Left lobe of liver (tissue), 2 donors: ENCODE results near the gene VEGFA. TPM values are rescaled to one million over a fixed set of nuclear protein-coding genes. Genes with fewer than 3 reads are reported as not detected.

Source experiments
- ATAC-seq: fragments of 200-7000 bp; cut with Tn5 transposase; one replicate; pipeline ENCODE4 v1.9.1; 2020; ENCODE audit warnings: mild to moderate bottlenecking, moderate library complexity
- DNase-seq: peaks from one replicate; pipeline ENCODE4 v3.0.0-alpha.2; 2020; ENCODE audit warnings: low spot score
- total RNA-seq: library from RNA; stranded (reverse); gene quantifications from one replicate; pipeline ENCODE4 v1.2.1, GENCODE V29; 2021
- donor health status: DM: no; HTN: no; CAD: no; lungs with moderate emphysema.
- donor health status: DM: no; HTN: yes; CAD: no.

Gene VEGFA
- total RNA-seq, 1 donor from 2014 or later, result 135 TPM

DNA sequence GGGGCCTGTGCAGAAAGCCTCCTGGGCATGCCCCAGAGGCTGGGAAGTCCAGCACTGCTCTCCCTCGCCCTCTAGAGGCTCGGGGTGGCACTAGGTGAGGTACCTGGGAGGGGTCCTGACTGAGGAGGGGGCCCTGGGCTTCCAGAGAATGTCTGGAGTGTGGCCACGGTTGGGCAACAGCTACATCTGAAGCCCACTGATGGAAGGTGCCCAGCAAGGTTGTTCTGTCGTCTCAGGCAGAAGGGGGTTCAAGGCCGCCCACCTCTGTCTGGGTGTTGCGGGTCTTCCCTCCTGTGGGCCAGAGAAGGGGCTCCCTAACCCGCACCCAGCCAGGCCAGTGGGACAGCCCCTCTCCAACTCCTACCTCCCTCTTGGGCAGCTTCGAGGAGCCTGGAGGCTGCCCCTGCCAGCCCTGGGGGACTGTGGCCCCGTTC lies 11.4 kb upstream of the VEGFA start:
- DNase-seq (no peak), ATAC-seq (peak; percentile 70)

DNA sequence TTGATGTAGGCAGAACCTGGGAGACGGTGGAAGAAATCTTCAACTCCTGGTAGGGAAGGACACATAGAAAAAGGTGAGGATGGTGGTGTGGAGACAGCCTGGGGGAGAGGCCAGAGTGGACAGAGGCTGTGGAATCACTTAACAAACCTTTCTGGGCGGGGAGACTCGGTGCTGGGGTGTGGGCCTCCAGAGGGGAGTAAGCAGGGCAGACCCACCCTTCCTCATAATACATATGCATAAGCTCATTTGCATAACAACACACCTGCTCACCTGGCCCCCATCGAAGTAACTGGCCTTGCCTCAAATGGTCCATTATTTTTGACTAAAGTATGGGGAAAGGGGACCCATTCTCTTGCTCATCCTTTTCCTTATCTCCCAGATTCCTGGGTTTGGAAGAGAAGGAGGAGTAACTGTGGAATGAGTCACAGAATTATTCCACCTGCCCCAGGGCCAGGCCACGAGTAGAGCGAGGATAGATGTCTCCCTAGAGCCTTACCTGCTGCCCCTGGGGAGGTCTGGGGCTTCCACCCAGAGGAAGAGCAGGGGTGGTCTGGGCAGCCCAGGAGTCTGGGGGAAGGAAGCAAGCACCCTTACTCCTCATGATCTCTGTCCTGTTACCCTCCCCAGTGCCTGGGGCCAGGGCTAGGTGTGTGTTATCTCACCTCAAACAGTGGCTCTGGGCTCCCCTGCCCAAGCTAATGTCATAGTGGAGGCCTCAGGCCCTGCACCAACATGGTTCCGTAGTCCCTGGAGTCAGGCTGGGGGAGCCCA lies 10.7 kb upstream of the VEGFA start:
- DNase-seq (no peak), ATAC-seq (no peak)

GRCh38 chr6:43759907-43760206 lies 10.2 kb upstream of the VEGFA start:
- no peak for ATAC-seq

GRCh38 chr6:43760210-43761168 lies 9.5 kb upstream of the VEGFA start:
- DNase-seq, result no peak
- no peak for ATAC-seq

More at GRCh38 chr6:43759907-43760206, 10.2 kb upstream of the VEGFA start:
- DNase-seq, result no peak

- DNase-seq (no peak), ATAC-seq (no peak)
Measured at GRCh38 chr6:43761666-43762409, 8.2 kb upstream of the VEGFA start.

GRCh38 chr6:43762410-43762768 lies 7.6 kb upstream of the VEGFA start:
- DNase-seq, result no peak
- no peak for ATAC-seq

DNA sequence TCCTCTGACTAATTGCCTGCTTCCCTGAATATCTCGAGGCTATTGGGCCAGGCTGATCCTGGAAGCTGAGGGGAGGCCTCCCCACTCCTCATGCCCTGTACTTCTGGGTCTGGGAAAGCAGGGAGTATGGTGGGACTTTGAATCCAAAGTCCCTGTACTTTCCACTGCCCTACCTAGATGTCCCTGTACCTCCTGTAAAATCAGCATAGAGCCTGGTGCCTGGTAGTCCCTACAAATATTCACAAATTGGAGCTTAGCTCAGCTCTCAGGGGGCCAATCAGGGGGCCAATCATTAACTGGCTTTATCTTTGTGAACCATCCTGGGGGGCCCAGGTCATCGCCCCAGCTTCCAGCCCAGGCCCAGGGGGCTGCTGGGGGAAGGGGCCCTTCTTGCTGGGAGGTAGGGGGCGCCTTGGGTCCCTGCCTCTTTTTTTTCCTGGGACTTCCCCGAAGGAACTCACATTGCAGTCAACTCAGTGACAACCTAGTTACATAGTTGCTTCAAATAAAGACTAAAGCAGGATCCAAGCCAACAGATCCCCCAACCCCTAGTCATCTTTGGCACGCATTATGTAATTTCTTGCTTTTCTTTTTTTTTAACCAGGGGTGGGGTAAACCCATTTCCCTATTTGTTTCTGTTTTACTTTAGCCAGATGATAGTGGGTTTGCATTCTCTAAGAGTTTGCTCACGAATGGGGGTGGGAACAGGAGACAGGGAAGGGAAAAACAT lies 6.9 kb upstream of the VEGFA start:
- DNase-seq, result no peak
- no peak for ATAC-seq

DNA sequence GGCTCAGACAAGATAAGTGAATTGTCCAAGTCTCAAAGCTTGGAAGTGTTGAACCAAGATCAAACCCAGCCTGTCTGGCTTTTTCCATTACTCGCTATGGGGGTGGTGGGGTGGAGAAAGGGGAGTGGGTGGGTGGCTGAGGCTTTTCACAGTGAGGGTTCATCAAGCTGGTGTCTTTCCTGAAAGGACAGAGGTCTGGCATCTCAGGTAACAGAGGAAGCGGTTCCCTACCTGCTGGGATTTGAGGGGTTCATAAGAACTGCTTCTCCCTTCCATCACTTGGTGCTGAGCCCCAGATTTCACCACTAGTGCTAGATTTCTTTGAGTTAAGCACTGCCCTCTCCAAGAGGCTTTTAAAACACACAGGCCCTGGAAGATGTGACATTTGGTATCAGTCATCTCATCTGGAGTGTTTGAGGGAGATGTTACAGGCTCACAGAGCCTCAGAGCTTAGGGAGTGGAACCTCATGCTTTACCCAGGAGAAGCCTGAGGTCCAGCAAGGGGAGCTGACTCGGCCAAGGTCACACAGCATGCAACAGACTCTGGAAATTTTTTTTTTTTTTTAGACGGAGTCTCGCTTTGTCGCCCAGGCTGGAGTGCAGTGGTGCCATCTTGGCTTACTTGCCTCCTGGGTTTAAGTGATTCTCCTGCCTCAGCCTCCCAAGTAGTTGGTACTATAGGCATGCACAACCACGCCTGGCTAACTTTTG lies 6.0 kb upstream of the VEGFA start:
- DNase-seq (no peak), ATAC-seq (no peak)

DNA sequence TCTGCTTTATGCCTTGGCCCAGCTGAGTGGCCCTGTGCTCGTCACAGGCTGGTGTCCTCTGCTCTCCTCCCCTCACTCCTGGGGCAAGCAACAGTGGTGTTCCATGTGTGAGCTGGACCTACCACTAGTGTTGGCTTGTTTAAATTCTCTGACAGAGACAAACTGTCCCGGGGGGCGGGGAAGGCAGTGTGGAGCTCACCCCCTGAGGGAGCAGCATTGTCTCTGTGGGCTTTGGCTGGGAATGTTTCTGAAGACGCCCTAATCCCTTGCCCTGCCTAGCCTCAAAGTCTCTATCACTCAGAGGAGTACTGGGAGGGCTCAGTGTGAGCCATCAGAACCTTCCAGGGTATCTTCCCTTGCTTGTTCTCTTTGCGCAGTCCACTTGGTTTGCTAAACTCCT lies 5.2 kb upstream of the VEGFA start:
- DNase-seq (no peak), ATAC-seq (no peak)

DNA sequence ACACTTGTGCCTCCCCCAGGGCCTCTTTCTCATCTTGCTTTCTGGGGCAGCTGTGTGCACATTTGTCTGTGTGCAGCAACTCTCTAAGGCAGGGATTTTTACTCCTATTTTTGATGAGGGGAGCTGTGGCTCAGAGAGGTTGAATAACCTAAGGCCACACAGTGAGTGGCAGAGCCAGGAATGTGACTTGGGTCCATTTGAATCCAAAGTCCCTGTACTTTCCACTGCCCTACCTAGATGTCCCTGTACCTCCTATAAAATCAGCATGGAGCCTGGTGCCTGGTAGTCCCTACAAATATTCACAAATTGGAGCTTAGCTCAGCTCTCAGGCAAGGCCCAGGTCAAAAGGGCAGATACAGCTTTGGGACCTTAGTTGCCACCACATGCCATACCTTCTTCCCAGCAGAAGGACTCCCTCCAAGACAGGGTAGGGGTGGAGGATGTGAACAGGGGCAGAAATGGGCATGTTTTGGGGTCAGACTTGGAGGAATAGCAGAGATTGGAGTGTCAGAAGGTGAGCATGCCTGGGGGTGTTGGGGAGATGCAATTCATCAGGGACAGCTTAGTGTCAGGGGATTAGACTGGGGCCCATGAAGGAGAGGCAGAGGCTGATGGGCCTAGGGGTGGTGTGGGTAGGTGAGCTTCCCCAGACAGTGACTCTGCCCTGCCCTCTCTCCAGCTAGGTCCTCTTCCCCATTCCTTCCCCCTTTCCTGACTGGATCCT lies 4.1 kb upstream of the VEGFA start:
- no peak for DNase-seq
- no peak for ATAC-seq

DNA sequence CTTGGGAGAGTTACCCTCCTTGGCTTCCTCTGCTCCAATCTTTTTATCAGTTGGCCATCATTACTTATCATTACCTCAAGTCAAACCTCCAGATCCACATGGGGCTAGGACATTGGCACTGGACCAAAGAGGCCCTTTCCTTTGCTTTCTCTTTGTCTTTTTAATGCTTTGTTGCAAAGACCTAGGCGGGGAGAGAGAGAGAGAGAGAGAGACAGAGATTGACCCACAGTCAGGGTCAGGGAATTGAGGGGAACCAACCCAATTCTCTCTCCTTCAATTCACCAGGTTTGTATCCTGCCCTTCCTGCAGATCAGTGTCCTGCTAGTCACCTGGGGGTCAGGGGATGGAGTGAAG lies 3.5 kb upstream of the VEGFA start:
- no peak for DNase-seq
- ATAC-seq, result no peak

DNA sequence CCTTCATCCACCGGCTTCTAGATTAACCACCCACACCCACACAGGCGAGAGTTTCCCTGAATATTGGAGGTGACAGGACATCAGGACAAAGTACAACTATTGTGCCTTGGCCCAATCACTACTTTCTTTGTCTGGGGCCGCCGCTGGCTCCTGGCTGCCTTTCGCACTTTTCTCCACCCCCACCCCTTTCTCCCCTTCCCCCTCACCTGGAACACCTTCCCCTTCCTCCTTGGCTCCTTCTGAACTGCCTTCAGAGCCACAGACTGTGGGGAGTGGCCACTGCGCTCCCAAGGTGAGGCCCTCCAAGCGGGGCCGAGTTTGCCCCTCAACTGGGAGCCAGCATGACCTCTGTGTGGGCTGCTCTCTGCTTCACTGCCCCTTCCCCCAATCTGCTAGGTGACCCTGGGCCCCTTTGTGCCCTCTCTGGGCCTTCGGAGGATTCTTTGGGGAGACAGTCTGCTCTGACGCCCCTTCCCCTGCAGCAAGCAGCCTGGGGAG lies 3.0 kb upstream of the VEGFA start:
- no peak for DNase-seq
- ATAC-seq, result no peak

- ATAC-seq, result no peak
- DNase-seq, result no peak
Measured at GRCh38 chr6:43767553-43768505, 2.2 kb upstream of the VEGFA start.

DNA sequence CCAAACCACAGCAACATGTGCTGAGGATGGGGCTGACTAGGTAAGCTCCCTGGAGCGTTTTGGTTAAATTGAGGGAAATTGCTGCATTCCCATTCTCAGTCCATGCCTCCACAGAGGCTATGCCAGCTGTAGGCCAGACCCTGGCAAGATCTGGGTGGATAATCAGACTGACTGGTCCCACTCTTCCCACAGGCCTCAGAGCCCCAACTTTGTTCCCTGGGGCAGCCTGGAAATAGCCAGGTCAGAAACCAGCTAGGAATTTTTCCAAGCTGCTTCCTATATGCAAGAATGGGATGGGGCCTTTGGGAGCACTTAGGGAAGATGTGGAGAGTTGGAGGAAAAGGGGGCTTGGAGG lies 1.5 kb upstream of the VEGFA start:
- DNase-seq (no peak), ATAC-seq (no peak)

- no peak for ATAC-seq
Measured at GRCh38 chr6:43768983-43769525, 957 bp upstream of the VEGFA start.

DNA sequence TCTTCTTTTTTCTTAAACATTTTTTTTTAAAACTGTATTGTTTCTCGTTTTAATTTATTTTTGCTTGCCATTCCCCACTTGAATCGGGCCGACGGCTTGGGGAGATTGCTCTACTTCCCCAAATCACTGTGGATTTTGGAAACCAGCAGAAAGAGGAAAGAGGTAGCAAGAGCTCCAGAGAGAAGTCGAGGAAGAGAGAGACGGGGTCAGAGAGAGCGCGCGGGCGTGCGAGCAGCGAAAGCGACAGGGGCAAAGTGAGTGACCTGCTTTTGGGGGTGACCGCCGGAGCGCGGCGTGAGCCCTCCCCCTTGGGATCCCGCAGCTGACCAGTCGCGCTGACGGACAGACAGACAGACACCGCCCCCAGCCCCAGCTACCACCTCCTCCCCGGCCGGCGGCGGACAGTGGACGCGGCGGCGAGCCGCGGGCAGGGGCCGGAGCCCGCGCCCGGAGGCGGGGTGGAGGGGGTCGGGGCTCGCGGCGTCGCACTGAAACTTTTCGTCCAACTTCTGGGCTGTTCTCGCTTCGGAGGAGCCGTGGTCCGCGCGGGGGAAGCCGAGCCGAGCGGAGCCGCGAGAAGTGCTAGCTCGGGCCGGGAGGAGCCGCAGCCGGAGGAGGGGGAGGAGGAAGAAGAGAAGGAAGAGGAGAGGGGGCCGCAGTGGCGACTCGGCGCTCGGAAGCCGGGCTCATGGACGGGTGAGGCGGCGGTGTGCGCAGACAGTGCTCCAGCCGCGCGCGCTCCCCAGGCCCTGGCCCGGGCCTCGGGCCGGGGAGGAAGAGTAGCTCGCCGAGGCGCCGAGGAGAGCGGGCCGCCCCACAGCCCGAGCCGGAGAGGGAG lies 580 bp downstream of the VEGFA start:
- ATAC-seq (peak; percentile 50), DNase-seq (peak; percentile 90)

More at GRCh38 chr6:43768983-43769525, 957 bp upstream of the VEGFA start:
- peak; percentile 60 for DNase-seq

DNA sequence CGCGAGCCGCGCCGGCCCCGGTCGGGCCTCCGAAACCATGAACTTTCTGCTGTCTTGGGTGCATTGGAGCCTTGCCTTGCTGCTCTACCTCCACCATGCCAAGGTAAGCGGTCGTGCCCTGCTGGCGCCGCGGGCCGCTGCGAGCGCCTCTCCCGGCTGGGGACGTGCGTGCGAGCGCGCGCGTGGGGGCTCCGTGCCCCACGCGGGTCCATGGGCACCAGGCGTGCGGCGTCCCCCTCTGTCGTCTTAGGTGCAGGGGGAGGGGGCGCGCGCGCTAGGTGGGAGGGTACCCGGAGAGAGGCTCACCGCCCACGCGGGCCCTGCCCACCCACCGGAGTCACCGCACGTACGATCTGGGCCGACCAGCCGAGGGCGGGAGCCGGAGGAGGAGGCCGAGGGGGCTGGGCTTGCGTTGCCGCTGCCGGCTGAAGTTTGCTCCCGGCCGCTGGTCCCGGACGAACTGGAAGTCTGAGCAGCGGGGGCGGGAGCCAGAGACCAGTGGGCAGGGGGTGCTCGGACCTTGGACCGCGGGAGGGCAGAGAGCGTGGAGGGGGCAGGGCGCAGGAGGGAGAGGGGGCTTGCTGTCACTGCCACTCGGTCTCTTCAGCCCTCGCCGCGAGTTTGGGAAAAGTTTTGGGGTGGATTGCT lies 1.3 kb downstream of the VEGFA start:
- ATAC-seq (peak; percentile 56), DNase-seq (peak; percentile 92)
